ENCODE measurements around the gene RNPEPL1. TPM values are rescaled to one million over a fixed set of nuclear protein-coding genes. Genes with fewer than 3 reads are reported as not detected.

The RNPEPL1 gene
- polyA plus RNA-seq, 2 of the 4 experiments (the other 2 are of a cell fraction): 9.2 to 26.3 TPM

DNA sequence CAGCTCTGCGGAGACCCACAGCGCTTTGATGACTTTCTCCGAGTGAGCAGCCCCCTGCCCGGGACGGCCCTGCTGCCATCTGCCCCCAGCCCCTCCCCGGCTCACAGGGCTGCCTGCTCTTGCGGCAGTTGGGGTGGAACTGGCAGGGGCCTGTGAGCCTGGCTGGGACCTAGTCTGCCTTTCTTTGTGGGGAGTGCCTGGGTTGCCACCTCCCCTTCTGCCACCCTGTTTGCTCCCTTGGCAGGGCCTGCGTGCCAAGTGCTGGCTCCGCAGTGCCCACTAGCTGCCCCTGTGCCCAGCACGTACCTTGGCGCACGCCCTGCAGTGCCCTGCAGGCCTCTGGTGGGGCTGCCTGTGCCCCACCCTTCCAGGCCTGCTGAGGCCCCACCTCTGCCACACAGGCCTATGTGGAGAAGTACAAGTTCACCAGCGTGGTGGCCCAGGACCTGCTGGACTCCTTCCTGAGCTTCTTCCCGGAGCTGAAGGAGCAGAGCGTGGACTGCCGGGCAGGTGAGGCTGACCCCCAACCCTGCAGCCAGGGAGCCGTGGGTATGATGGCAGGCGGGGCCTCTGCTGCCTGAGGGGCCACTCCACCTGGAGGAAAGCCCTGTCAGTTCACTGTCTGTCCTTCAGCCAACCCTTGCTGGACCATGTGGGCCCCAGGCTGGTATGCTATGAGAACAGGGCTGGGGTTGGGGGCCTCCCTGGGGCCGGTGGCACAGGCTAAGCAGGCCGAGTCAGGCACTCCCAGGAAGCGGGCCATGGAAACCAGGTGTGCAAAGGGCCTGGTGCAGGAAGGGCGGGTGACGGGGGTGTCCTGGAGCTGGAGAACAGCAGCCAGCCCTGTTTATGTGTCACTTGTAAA lies 7.0 kb downstream of the RNPEPL1 start:
- POLR2A ChIA-PET: interaction anchor here (3.4 kb wide), 1 partner anchor 11 kb away, joined by 9 read pairs; the partner anchor contains the start of gene CAPN10
- no peak for FAIRE-seq

DNA sequence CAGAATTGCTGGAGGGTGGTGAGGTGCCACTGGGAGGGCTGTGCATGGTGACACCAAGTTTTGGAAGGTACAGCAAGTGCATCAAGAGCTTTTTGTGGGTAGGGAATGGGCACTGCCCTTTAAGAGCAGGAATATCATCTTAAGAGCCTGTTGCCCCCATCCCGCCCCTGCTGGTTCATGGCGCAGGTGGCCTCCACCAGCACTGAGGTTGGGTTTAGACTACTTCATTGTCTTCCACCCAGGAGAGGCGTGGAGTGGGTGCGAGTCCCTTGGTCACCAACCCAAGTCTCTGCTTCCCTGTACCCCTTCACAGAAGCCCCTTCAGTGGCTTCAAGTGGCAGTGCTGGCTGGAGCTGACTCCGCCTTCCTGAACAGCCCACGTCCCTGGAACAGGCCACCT lies 7.8 kb downstream of the RNPEPL1 start:
- POLR2A ChIA-PET: interaction anchor here (3.4 kb wide), 1 partner anchor 10 kb away, joined by 9 read pairs; the partner anchor contains the start of gene CAPN10
- 80% methylated on average over 6 of the region's 6 CpGs for WGBS (ENCODE audit: missing lambda C conversion rate)
- CTCF ChIA-PET: interaction anchor here (0.6 to 7.3 kb wide), 3 partner anchors 10 to 15 kb away, joined by 3 to 76 read pairs (median 6); partner anchors contain the start of gene CAPN10
- TF ChIP-seq HOXB13 (CRISPR knock-in tag; IDR thresholded peaks at IDR 0.05; ENCODE audit: low read depth) (no peak), RFX5 (IDR thresholded peaks at IDR 0.05) (no peak), ESRRA (IDR thresholded peaks at IDR 0.05; ENCODE audit: borderline replicate concordance, low read length) (no peak), ZNF302 (CRISPR knock-in tag; IDR thresholded peaks at IDR 0.05) (no peak)
- TF ChIP-seq, protein P1, sequence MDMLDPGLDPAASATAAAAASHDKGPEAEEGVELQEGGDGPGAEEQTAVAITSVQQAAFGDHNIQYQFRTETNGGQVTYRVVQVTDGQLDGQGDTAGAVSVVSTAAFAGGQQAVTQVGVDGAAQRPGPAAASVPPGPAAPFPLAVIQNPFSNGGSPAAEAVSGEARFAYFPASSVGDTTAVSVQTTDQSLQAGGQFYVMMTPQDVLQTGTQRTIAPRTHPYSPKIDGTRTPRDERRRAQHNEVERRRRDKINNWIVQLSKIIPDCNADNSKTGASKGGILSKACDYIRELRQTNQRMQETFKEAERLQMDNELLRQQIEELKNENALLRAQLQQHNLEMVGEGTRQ (IDR thresholded peaks at IDR 0.05): no peak
- TF ChIP-seq, protein P2, sequence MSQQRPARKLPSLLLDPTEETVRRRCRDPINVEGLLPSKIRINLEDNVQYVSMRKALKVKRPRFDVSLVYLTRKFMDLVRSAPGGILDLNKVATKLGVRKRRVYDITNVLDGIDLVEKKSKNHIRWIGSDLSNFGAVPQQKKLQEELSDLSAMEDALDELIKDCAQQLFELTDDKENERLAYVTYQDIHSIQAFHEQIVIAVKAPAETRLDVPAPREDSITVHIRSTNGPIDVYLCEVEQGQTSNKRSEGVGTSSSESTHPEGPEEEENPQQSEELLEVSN (IDR thresholded peaks at IDR 0.05; ENCODE audit: borderline replicate concordance, low read depth): no peak

More for the DNA sequence above, 7.0 kb downstream of the RNPEPL1 start:
- Histone ChIP-seq H3K9me3 (no peaks in the 10 kb centered on the region), H3K4me2 (no peak overlapping the region), H3K27ac (no peak overlapping the region), H3K4me1 (peaks cover 19% of the 10 kb centered on the region), H3K4me3 (no peak overlapping the region)
- CTCF ChIA-PET: interaction anchor here (0.6 to 7.3 kb wide), 4 partner anchors 9 to 26 kb away, joined by 3 to 76 read pairs (median 4); partner anchors contain the start of gene CAPN10
- no peak for DNase-seq (ENCODE audit: low read depth in 1 of 2, low spot score in 1 of 2)
- ATAC-seq: no peak
- WGBS (ENCODE audit: missing lambda C conversion rate): 92% methylated on average over 13 of the region's 23 CpGs
- TF ChIP-seq, protein P1 (IDR thresholded peaks at IDR 0.05): no peak
- TF ChIP-seq NPAS2 (CRISPR knock-in tag; IDR thresholded peaks at IDR 0.05; ENCODE audit: borderline replicate concordance) (no peak), CBX8 (IDR thresholded peaks at IDR 0.05) (no peak), BHLHE40 (IDR thresholded peaks at IDR 0.05; ENCODE audit: low read depth, low read length) (no peak), CHD2 (IDR thresholded peaks at IDR 0.05; ENCODE audit: low read length, partially characterized antibody) (no peak), JUN (IDR thresholded peaks at IDR 0.05) (no peak), CEBPB (IDR thresholded peaks at IDR 0.05) (no peak), ESRRA (IDR thresholded peaks at IDR 0.05; ENCODE audit: borderline replicate concordance, low read length) (no peak), TP53 (CRISPR knock-in tag; IDR thresholded peaks at IDR 0.05) (no peak), HDAC2 (IDR thresholded peaks at IDR 0.05) (no peak), JUNB (IDR thresholded peaks at IDR 0.05) (no peak), MAZ (IDR thresholded peaks at IDR 0.05; ENCODE audit: borderline replicate concordance, low read depth, low read length) (no peak), NR3C1 (IDR thresholded peaks at IDR 0.05) (no peak), FOXS1 (CRISPR knock-in tag; IDR thresholded peaks at IDR 0.05) (no peak)
- TF ChIP-seq, protein P3, sequence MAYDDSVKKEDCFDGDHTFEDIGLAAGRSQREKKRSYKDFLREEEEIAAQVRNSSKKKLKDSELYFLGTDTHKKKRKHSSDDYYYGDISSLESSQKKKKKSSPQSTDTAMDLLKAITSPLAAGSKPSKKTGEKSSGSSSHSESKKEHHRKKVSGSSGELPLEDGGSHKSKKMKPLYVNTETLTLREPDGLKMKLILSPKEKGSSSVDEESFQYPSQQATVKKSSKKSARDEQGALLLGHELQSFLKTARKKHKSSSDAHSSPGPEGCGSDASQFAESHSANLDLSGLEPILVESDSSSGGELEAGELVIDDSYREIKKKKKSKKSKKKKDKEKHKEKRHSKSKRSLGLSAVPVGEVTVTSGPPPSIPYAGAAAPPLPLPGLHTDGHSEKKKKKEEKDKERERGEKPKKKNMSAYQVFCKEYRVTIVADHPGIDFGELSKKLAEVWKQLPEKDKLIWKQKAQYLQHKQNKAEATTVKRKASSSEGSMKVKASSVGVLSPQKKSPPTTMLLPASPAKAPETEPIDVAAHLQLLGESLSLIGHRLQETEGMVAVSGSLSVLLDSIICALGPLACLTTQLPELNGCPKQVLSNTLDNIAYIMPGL (CRISPR knock-in tag; IDR thresholded peaks at IDR 0.05; ENCODE audit: borderline replicate concordance): no peak
- TF ChIP-seq, protein P2 (IDR thresholded peaks at IDR 0.05; ENCODE audit: borderline replicate concordance, low read depth): no peak
- TF ChIP-seq, protein P4, sequence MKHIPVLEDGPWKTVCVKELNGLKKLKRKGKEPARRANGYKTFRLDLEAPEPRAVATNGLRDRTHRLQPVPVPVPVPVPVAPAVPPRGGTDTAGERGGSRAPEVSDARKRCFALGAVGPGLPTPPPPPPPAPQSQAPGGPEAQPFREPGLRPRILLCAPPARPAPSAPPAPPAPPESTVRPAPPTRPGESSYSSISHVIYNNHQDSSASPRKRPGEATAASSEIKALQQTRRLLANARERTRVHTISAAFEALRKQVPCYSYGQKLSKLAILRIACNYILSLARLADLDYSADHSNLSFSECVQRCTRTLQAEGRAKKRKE (CRISPR knock-in tag; IDR thresholded peaks at IDR 0.05; ENCODE audit: low read depth): no peak
- TF ChIP-seq, protein P5, sequence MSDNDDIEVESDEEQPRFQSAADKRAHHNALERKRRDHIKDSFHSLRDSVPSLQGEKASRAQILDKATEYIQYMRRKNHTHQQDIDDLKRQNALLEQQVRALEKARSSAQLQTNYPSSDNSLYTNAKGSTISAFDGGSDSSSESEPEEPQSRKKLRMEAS (IDR thresholded peaks at IDR 0.05): no peak
- TF ChIP-seq, protein P6, sequence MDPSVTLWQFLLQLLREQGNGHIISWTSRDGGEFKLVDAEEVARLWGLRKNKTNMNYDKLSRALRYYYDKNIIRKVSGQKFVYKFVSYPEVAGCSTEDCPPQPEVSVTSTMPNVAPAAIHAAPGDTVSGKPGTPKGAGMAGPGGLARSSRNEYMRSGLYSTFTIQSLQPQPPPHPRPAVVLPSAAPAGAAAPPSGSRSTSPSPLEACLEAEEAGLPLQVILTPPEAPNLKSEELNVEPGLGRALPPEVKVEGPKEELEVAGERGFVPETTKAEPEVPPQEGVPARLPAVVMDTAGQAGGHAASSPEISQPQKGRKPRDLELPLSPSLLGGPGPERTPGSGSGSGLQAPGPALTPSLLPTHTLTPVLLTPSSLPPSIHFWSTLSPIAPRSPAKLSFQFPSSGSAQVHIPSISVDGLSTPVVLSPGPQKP (IDR thresholded peaks at IDR 0.05; ENCODE audit: low read depth, low read length): no peak
- TF ChIP-seq, protein P7, sequence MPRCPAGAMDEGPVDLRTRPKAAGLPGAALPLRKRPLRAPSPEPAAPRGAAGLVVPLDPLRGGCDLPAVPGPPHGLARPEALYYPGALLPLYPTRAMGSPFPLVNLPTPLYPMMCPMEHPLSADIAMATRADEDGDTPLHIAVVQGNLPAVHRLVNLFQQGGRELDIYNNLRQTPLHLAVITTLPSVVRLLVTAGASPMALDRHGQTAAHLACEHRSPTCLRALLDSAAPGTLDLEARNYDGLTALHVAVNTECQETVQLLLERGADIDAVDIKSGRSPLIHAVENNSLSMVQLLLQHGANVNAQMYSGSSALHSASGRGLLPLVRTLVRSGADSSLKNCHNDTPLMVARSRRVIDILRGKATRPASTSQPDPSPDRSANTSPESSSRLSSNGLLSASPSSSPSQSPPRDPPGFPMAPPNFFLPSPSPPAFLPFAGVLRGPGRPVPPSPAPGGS (IDR thresholded peaks at IDR 0.05): no peak

More for the DNA sequence above, 7.8 kb downstream of the RNPEPL1 start:
- no peak overlapping the region for H3K4me3 ChIP-seq
- H3K27ac ChIP-seq: no peak overlapping the region
- FAIRE-seq (no peak), ATAC-seq (no peak), DNase-seq (ENCODE audit: low read depth in 1 of 2, low spot score in 1 of 2) (no peak)
- H3K4me1 ChIP-seq: peaks cover 23% of the 10 kb centered on the region
- H3K9me3 ChIP-seq: no peaks in the 10 kb centered on the region
- no peak overlapping the region for H3K4me2 ChIP-seq

All from A549 (cell line).